HG03064 (cell line): ENCODE data around the gene CEMIP2.

ENCODE experiments used
- ATAC-seq: cut with Tn5 transposase; IDR thresholded peaks from one replicate; pipeline ENCODE4 v1.9.1; 2021; ENCODE audit warnings: low read depth; ENCODE audit not compliant: unreplicated experiment

The CEMIP2 gene

DNA sequence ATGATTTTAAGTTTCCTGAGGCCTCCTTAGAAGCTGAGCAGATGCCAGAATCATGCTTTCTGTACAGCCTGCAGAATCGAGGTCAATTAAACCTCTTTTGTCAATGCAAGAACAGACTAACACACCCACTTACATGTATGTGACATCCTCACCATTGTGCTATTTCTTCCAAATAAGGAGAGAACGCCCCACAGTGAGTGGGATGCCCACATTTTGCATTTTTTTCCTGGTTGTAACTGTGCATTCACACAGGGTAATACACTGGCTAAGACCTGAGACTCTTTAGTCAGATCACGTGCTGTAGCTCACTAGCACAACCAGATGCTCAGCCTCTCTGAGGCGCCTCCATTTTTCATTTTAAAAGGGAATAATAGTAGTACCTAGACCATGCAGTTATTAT, 4.4 kb upstream of the CEMIP2 start:
- ATAC-seq: no peak

- ATAC-seq: no peak
These were observed 1.9 kb upstream of the CEMIP2 start for GRCh38 chr9:71770170-71770569.

- ATAC-seq: peak; percentile 42
These were observed 1.2 kb upstream of the CEMIP2 start for GRCh38 chr9:71769175-71770161.

DNA sequence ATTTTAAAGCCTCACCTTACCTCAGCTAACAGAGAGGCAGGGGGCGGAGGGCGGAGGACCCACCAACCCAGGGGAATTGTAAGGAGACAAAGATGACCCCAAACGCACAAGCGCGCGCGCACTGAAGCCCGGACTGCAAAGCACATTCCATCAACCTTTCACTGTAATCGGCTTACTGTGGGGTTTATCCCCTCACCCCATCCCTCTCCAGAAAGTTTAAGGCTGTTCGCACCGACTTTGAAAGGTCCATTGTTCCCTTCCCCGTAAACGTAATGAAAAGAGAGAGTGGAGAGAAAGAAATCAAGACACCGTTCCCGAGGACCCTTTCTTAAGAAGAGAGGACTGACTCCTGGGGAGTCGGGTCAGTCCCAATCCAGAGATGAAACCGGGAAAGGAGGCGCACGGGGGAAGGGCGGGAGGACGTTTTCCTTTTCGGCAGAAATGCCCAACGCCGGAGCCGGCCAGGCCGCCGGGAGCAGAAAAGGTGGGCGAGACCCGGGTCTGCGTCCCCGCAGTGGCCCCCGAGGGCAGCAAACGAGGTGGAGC, 464 bp downstream of the CEMIP2 start:
- no peak for ATAC-seq

- ATAC-seq: no peak
These were observed 1.0 kb downstream of the CEMIP2 start for GRCh38 chr9:71767163-71767775.

DNA sequence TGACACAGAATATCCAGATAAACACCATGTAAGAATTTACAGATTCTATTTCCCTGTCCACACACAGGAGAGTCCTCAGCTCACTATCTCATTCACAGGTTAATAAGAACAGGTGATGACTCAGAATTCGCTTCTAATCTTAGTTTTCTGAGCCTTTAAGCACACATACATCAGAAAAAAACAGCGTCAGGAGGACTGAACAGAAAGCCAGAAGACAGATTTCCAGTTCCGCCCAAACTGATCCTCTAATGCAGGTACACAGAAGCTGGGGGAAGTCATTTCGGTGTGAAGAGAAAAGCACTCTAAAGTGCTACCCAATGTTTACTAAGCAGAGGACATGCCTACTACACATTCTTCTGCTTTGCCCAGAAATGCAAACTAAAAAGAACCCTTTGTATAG, 1.6 kb downstream of the CEMIP2 start:
- ATAC-seq: peak; percentile 16

- ATAC-seq: no peak
These were observed 2.6 kb downstream of the CEMIP2 start for GRCh38 chr9:71765693-71766092.

DNA sequence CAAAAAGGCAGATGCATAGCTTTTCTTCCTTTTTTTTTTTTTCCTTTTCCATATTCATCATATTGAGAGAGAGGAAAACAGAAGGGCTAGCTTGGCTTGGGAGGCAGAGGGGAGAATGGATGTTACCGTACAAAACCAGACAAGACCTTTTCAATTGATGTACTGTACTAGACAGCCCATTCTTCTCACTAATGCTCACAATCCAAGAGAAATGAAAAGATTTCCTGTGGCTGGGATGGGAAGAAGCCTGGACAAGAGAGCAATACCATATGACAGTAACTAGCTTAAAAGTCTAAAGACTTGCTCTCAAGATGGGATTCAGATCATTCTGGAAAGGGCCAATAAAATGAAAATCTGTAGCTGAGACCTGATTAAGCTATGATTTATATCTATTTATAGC, 3.4 kb downstream of the CEMIP2 start:
- ATAC-seq: no peak

DNA sequence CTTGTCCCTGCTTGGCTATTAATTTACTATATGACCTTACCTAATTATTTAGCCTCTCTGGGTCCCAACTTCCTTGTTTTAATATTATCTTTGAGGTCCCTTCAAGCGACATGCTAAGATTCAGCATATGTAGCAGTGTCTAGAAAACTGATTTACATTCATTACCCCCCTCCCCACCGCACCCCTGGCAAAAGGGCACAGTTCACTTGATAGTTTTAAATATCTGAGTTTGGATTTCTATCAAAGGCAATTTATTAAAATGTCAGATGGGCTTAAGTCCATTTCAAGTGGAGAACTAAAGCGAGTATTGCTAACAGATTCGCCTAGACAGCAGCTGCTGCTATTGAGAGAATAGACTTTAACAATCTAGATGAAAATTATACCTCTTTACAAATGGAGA, 3.9 kb downstream of the CEMIP2 start:
- ATAC-seq: no peak

- ATAC-seq: no peak
These were observed 4.5 kb downstream of the CEMIP2 start for GRCh38 chr9:71763832-71764231.

- no peak for ATAC-seq
These were observed 5.2 kb downstream of the CEMIP2 start for GRCh38 chr9:71762900-71763653.

DNA sequence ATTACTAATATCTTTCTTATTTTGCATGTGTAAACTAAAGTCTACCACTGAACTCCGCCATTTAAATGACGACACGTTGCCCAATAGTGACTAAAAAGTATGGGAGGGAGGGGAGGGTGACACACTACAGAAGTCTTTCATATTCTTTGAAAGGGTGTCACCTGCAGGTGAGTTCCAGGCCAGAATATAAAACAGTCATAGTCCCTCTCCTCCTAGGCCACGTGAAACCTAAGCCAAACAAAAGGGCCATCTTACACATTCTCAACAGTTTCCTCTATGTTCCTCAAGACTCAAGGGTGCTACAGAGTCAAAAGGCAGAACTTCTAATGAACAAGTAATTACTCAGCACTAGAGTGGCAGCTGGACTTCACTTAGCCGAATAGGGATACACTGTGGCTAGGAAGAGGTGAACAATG, 6.4 kb downstream of the CEMIP2 start:
- no peak for ATAC-seq

- ATAC-seq: no peak
These were observed 7.4 kb downstream of the CEMIP2 start for GRCh38 chr9:71760901-71761300.

DNA sequence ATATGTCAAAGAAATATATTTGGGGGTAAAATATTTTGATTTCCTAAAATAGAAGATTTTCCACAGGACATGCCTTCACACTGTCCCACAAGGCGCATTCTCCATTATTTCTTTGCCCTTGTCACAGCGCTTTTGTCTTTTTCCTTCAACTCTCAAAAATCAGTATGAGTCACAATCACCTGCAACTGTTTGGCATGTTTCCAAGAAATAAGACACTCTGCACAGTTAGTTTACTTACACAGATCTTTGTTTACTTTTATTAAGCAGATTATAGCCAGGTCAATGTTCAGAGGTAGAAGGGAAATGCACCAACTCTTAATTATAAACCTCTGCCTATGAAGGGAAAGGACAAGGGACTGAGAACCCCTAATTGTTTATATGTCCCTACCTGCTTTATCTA, 9.5 kb downstream of the CEMIP2 start:
- no peak for ATAC-seq

- ATAC-seq: no peak
These were observed 10.0 kb downstream of the CEMIP2 start for GRCh38 chr9:71758277-71758676.

DNA sequence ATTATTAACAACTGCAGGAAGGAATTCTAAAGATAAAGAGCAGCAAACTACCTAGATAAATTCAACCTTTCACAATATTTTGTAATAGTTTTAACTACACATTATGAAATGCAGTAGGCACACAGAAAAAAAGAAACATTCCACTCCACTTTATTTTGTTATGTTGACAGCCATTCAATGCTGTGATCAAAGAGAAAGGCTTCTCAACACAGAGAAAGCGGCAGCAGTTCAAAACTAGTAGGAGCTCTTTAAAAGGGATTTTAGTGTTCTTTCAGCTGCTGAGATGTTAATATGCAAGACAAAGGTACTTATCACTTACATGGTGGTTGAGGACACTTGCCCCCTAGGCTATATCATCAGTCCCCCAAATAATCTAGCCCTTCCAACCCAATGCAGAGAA, 11.6 kb downstream of the CEMIP2 start:
- no peak for ATAC-seq

DNA sequence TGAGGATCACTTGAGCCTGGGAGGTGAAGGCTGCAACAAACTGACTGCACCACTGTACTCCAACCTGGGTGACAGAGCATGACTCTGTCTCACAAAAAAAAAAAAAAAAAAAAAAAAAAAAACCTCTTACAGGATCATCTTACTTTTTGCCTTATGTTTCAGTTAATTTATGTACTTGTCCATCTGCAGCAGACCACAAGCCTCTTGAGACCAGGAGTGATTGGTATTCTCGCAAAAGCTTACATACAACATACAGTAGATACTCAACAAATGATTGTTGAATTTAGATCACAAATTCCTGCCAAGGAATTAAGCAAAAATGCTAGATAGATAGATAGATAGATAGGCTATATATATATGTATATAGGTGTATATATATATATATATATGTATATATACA, 12.4 kb downstream of the CEMIP2 start:
- no peak for ATAC-seq

- no peak for ATAC-seq
These were observed 13.1 kb downstream of the CEMIP2 start for GRCh38 chr9:71755230-71755629.

GRCh38 chr9:71754151-71754550, 14.2 kb downstream of the CEMIP2 start:
- ATAC-seq: no peak

DNA sequence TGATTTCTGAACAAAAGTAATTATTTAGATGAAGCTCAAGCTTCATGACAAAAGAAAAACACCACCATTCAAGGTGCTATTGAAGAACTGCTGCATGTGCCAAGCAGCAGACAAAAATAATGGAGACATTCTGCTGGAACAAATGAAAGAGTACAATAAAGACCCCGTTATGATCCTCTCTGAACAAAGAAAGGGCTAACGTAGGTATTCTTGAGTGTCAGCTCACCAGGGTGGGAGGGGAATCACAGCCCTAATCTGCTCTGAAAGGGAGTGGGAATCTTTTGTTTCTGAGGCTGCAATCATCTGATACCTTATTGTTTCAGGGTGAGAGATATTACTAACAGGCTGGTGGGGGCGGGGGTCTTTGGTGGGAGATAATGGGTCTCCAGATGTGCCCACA, 15.4 kb downstream of the CEMIP2 start:
- ATAC-seq: no peak

DNA sequence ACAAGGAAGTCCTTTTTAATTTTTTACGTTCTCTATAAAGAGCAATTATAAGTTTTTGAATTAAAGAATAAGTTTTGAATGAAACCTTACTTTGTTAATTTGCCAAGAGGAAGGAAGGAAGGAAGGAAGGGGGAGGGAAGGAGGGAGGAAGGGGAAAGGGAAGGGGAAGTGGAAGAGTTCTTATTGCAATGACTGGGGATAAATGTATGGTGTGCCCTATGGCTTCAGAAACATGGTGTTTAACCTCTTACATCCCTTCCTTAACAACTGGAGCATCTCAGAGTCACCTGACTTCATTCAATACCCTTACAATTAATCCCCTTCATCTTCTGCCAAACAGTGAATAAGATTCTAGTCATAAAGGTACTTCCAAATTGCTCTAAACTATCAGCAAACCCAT, 16.0 kb downstream of the CEMIP2 start:
- no peak for ATAC-seq
